ENCODE data around the gene FUNDC2. TPM values are rescaled to one million over a fixed set of nuclear protein-coding genes. Genes with fewer than 3 reads are reported as not detected.

FUNDC2 gene
- total RNA-seq, 1 experiment from 2014 or later = 80.7 TPM

- no TSS peak for BruUV-seq (replicated peaks)
- Histone ChIP-seq H3F3A (ENCODE audit: low read length, unreplicated experiment) (no peaks in the 10 kb centered on the region), H4K20me1 (ENCODE audit: low read length) (no peaks in the 10 kb centered on the region), H3K27ac (ENCODE audit: low read length) (no peak overlapping the region), H3K36me3 (ENCODE audit: low read depth, low read length) (peaks cover 7% of the 10 kb centered on the region; the same call in 1 of the 2 replicates), H3K4me3 (ENCODE audit: low read length) (no peak overlapping the region), H3K79me2 (ENCODE audit: low read length) (no peaks in the 10 kb centered on the region), H3K4me2 (ENCODE audit: low read length) (no peak overlapping the region), H3K27me3 (ENCODE audit: low read length) (no peaks in the 10 kb centered on the region), H3K9me2 (replicated peaks; ENCODE audit: low read length) (no peaks in the 10 kb centered on the region), H3K4me1 (ENCODE audit: insufficient read depth, low read length) (no peaks in the 10 kb centered on the region), H3K9me3 (ENCODE audit: low read length) (no peaks in the 10 kb centered on the region), H3K9ac (ENCODE audit: low read length) (no peak overlapping the region), H2AFZ (ENCODE audit: low read length) (no peak overlapping the region)
- TF ChIP-seq CTCF (conservative IDR thresholded peaks at IDR 0.05; ENCODE audit: low read depth, low read length) (no peak), EZH2 (IDR thresholded peaks at IDR 0.05; ENCODE audit: low read length, unreplicated experiment) (no peak), EZH2phosphoT487 (IDR thresholded peaks at IDR 0.05; ENCODE audit: borderline replicate concordance, low read length) (no peak)
- intact Hi-C loops (cut with micrococcal nuclease) = no loop called here
- DNase-seq (no peak), ATAC-seq (no peak)
- ChIA-PET CTCF (interaction anchor here (0.6 kb wide), 1 partner anchor 111 kb away, joined by 3 read pairs; no protein-coding TSS in a partner anchor), POLR2A (ENCODE audit: unreplicated experiment) (no interaction called here)
These were observed 79.3 kb downstream of the FUNDC2 start for GRCh38 chrX:155105919-155106318.

- no peak for TF ChIP-seq CTCF (conservative IDR thresholded peaks at IDR 0.05; ENCODE audit: low read depth, low read length)
- no peak for TF ChIP-seq EZH2phosphoT487 (IDR thresholded peaks at IDR 0.05; ENCODE audit: borderline replicate concordance, low read length)
- no peak for TF ChIP-seq EZH2 (IDR thresholded peaks at IDR 0.05; ENCODE audit: low read length, unreplicated experiment)
- Histone ChIP-seq H3K4me2 (ENCODE audit: low read length) (no peak overlapping the region), H3K9me3 (ENCODE audit: low read length) (no peaks in the 10 kb centered on the region), H3K27ac (ENCODE audit: low read length) (no peak overlapping the region), H3K4me1 (ENCODE audit: insufficient read depth, low read length) (peaks cover 12% of the 10 kb centered on the region), H3K9me2 (replicated peaks; ENCODE audit: low read length) (no peaks in the 10 kb centered on the region), H3K79me2 (ENCODE audit: low read length) (no peaks in the 10 kb centered on the region), H4K20me1 (ENCODE audit: low read length) (no peaks in the 10 kb centered on the region), H3K9ac (ENCODE audit: low read length) (no peak overlapping the region), H3K4me3 (ENCODE audit: low read length) (no peak overlapping the region), H3F3A (ENCODE audit: low read length, unreplicated experiment) (no peaks in the 10 kb centered on the region), H3K36me3 (ENCODE audit: low read depth, low read length) (peaks cover 9% of the 10 kb centered on the region), H3K27me3 (ENCODE audit: low read length) (no peaks in the 10 kb centered on the region), H2AFZ (ENCODE audit: low read length) (no peak overlapping the region)
- ChIA-PET CTCF (no interaction called here), POLR2A (ENCODE audit: unreplicated experiment) (no interaction called here)
- ATAC-seq = no peak
- intact Hi-C loops (cut with micrococcal nuclease) = no loop called here
- DNase-seq = no peak
- BruUV-seq (replicated peaks) = no TSS peak
These were observed 81.8 kb downstream of the FUNDC2 start for GRCh38 chrX:155108427-155108826.

Other genes with a start within 250 kb of the FUNDC2 start
- 18.3 and 18.8 TPM in 2 replicates for gene MPP1, start 221.4 kb upstream of the FUNDC2 start, total RNA-seq (2014; rRNA removed)
- not detected in 2 replicates for gene SMIM9, start 192.2 kb upstream of the FUNDC2 start, total RNA-seq (2014; rRNA removed)
- gene F8A1, start 140.5 kb upstream of the FUNDC2 start, total RNA-seq (2014; rRNA removed) = 13.6 and 16.8 TPM in 2 replicates
- gene F8, start 4.1 kb upstream of the FUNDC2 start, total RNA-seq (2014; rRNA removed) = 0.91 and 1.1 TPM in 2 replicates
- 20.7 and 31.9 TPM in 2 replicates for gene CMC4, start 44.3 kb downstream of the FUNDC2 start, total RNA-seq (2014; rRNA removed)
- 6.6 and 17.9 TPM in 2 replicates for gene MTCP1, start 44.3 kb downstream of the FUNDC2 start, total RNA-seq (2014; rRNA removed)
- gene BRCC3, start 44.7 kb downstream of the FUNDC2 start, total RNA-seq (2014; rRNA removed) = 18.0 and 19.7 TPM in 2 replicates
- 80.6 and 86.2 TPM in 2 replicates for gene VBP1, start 189.6 kb downstream of the FUNDC2 start, total RNA-seq (2014; rRNA removed)
- 0.04 TPM in 1 of 2 replicates, not detected in the other for gene RAB39B, start 237.6 kb downstream of the FUNDC2 start, total RNA-seq (2014; rRNA removed)

Data from PC-3 (cell line).